GM23248 (cell line): ENCODE measurements around the gene PRDM1.

ENCODE experiments used
- EZH2 ChIP-seq: fragments of 200-600 bp; sonication (generic); IDR thresholded peaks from 2 replicates; pipeline ENCODE4 v1.6.1; 2018; ENCODE audit warnings: antibody characterized with exemption, mild to moderate bottlenecking; ENCODE audit not compliant: insufficient read depth, poor library complexity, severe bottlenecking
- EZH2phosphoT487 ChIP-seq: fragments of 200-600 bp; sonication (generic); IDR thresholded peaks from 2 replicates; pipeline ENCODE4 v1.6.1; 2018; ENCODE audit warnings: antibody characterized with exemption, moderate library complexity, mild to moderate bottlenecking, low read depth; ENCODE audit not compliant: insufficient read depth

GRCh38 chr6:106122306-106122918 is 36.3 kb downstream of the PRDM1 start:
- TF ChIP-seq EZH2 (no peak), EZH2phosphoT487 (no peak)
